HG02981 (cell line): ENCODE data around the gene BDKRB1.
"Not testable (repeated sequence)": the region's sequence is repeated elsewhere in the genome, so short reads cannot be mapped to it uniquely, and the experiment has no call there.

ENCODE experiments used
- ATAC-seq: cut with Tn5 transposase; IDR thresholded peaks from one replicate; pipeline ENCODE4 v1.9.1; 2021; ENCODE audit warnings: mild to moderate bottlenecking, moderate library complexity; ENCODE audit not compliant: unreplicated experiment

Gene BDKRB1

GRCh38 chr14:96232506-96232905 is 23.5 kb upstream of the BDKRB1 start:
- ATAC-seq: no peak

- no peak for ATAC-seq
These were observed 22.3 kb upstream of the BDKRB1 start for GRCh38 chr14:96233661-96234060.

- ATAC-seq: no peak
These were observed 20.6 kb upstream of the BDKRB1 start for GRCh38 chr14:96235426-96235825.

- ATAC-seq: no peak
These were observed 18.4 kb upstream of the BDKRB1 start for GRCh38 chr14:96237641-96238040.

GRCh38 chr14:96238676-96239265 is 17.2 kb upstream of the BDKRB1 start:
- ATAC-seq: no peak

GRCh38 chr14:96239711-96240141 is 16.3 kb upstream of the BDKRB1 start:
- no peak for ATAC-seq

- ATAC-seq: no peak
These were observed 15.4 kb upstream of the BDKRB1 start for GRCh38 chr14:96240641-96241040.

- no peak for ATAC-seq
These were observed 13.9 kb upstream of the BDKRB1 start for GRCh38 chr14:96242126-96242525.

- no peak for ATAC-seq
These were observed 12.2 kb upstream of the BDKRB1 start for GRCh38 chr14:96243785-96244184.

- ATAC-seq: not testable (repeated sequence)
These were observed 10.9 kb upstream of the BDKRB1 start for GRCh38 chr14:96245074-96245473.

GRCh38 chr14:96245710-96246538 is 10.1 kb upstream of the BDKRB1 start:
- ATAC-seq: no peak

GRCh38 chr14:96246539-96246847 is 9.5 kb upstream of the BDKRB1 start:
- no peak for ATAC-seq

GRCh38 chr14:96247031-96247430 is 9.0 kb upstream of the BDKRB1 start:
- ATAC-seq: no peak

- no peak for ATAC-seq
These were observed 7.0 kb upstream of the BDKRB1 start for GRCh38 chr14:96249029-96249428.

GRCh38 chr14:96250485-96250884 is 5.5 kb upstream of the BDKRB1 start:
- no peak for ATAC-seq

- ATAC-seq: no peak
These were observed 4.3 kb upstream of the BDKRB1 start for GRCh38 chr14:96251656-96252155.

GRCh38 chr14:96252323-96252998 is 3.5 kb upstream of the BDKRB1 start:
- no peak for ATAC-seq

- ATAC-seq: no peak
These were observed 2.9 kb upstream of the BDKRB1 start for GRCh38 chr14:96252999-96253539.

- no peak for ATAC-seq
These were observed 1.3 kb upstream of the BDKRB1 start for GRCh38 chr14:96254687-96255086.

- ATAC-seq: no peak
These were observed 397 bp downstream of the BDKRB1 start for GRCh38 chr14:96256407-96256806.

GRCh38 chr14:96257056-96257455 is 1.0 kb downstream of the BDKRB1 start:
- ATAC-seq: no peak

GRCh38 chr14:96257900-96258299 is 1.9 kb downstream of the BDKRB1 start:
- ATAC-seq: no peak
